Brain pericyte (primary cell): ENCODE data around the gene INO80.

Source experiments
- DNase-seq: peaks from one replicate; pipeline ENCODE4 v3.0.0-alpha.2; 2012; ENCODE audit warnings: low read depth, low spot score

INO80 gene

GRCh38 chr15:40949756-40950207 is 166.3 kb downstream of the INO80 start:
- no peak for DNase-seq

- no peak for DNase-seq
Observed at GRCh38 chr15:40948706-40949473, 167.2 kb downstream of the INO80 start.

GRCh38 chr15:40944510-40945296 is 171.4 kb downstream of the INO80 start:
- DNase-seq, result no peak

- no peak for DNase-seq
Observed at GRCh38 chr15:40943764-40944365, 172.2 kb downstream of the INO80 start.

- DNase-seq, result no peak
Observed at GRCh38 chr15:40942878-40943277, 173.2 kb downstream of the INO80 start.

- DNase-seq, result no peak
Observed at GRCh38 chr15:40942337-40942854, 173.7 kb downstream of the INO80 start.

GRCh38 chr15:40941528-40942336 is 174.3 kb downstream of the INO80 start:
- DNase-seq, result no peak

GRCh38 chr15:40941068-40941527 is 175.0 kb downstream of the INO80 start:
- no peak for DNase-seq

GRCh38 chr15:40940296-40940801 is 175.7 kb downstream of the INO80 start:
- DNase-seq, result no peak

GRCh38 chr15:40938536-40938870 is 177.6 kb downstream of the INO80 start:
- no peak for DNase-seq

- no peak for DNase-seq
Observed at GRCh38 chr15:40937762-40938535, 178.1 kb downstream of the INO80 start.

GRCh38 chr15:40936709-40937666 is 179.1 kb downstream of the INO80 start:
- no peak for DNase-seq

GRCh38 chr15:40936234-40936708 is 179.8 kb downstream of the INO80 start:
- DNase-seq, result no peak

- no peak for DNase-seq
Observed at GRCh38 chr15:40934457-40934856, 181.6 kb downstream of the INO80 start.

GRCh38 chr15:40933517-40933902 is 182.6 kb downstream of the INO80 start:
- no peak for DNase-seq

GRCh38 chr15:40932649-40933516 is 183.2 kb downstream of the INO80 start:
- no peak for DNase-seq

- no peak for DNase-seq
Observed at GRCh38 chr15:40932156-40932555, 183.9 kb downstream of the INO80 start.
